GM12891 (cell line): ENCODE data around the gene ADAMTSL3.

Experiments
- POLR2A ChIP-seq: IDR thresholded peaks from 2 replicates; pipeline ENCODE4 v1.6.1; 2011; ENCODE audit warnings: low read depth, low read length, control low read depth
- POLR2AphosphoS5 ChIP-seq: IDR thresholded peaks from 2 replicates; pipeline ENCODE4 v1.6.1; 2011; ENCODE audit warnings: low read depth, low read length, control low read depth
- POU2F2 ChIP-seq: IDR thresholded peaks from 2 replicates; pipeline ENCODE4 v1.6.1; 2011; ENCODE audit warnings: low read depth, mild to moderate bottlenecking, control low read depth, low read length, moderate library complexity
- SPI1 ChIP-seq: IDR thresholded peaks from 2 replicates; pipeline ENCODE4 v1.6.1; 2011; ENCODE audit warnings: low read depth, low read length, control low read depth
- TAF1 ChIP-seq: IDR thresholded peaks from 2 replicates; pipeline ENCODE4 v1.6.1; 2011; ENCODE audit warnings: low read depth, low read length, control low read depth

- no peak for TF ChIP-seq POLR2AphosphoS5
- TF ChIP-seq POU2F2, result no peak
- TF ChIP-seq POLR2A, result no peak
- TF ChIP-seq SPI1, result no peak
- TF ChIP-seq TAF1, result no peak
These were observed 300.6 kb downstream of the ADAMTSL3 start for GRCh38 chr15:83954506-83954905.
